Stimulated activated CD8-positive, alpha-beta memory T cell treated with anti-CD3 and anti-CD28 coated beads, Interleukin-7, amount 100 ng/mL, for 4 hours (primary cell): Measurements from ENCODE around the gene HOMER3.

Experiments
- DNase-seq, 2 donors: peaks; one replicate each; pipeline ENCODE4 v3.0.0-alpha.2; 2020; ENCODE audit warnings: low read depth in 2 of 2

HOMER3 gene

GRCh38 chr19:18940769-18941627 is at the start of gene HOMER3:
HOMER3 (minus strand) TSS chr19:18941217; CDS start chr19:18938982, 2,235 bp downstream.
- DNase-seq = peak; percentile 36 to 57

GRCh38 chr19:18990128-18990708 is 49.2 kb upstream of the HOMER3 start:
- DNase-seq = no peak

GRCh38 chr19:18989316-18989715 is 48.3 kb upstream of the HOMER3 start:
- DNase-seq = no peak

GRCh38 chr19:18987456-18987855 is 46.4 kb upstream of the HOMER3 start:
- DNase-seq = no peak

GRCh38 chr19:18985257-18985656 is 44.2 kb upstream of the HOMER3 start:
- no peak for DNase-seq

- DNase-seq = no peak
These were observed 43.2 kb upstream of the HOMER3 start for GRCh38 chr19:18984251-18984650.

- no peak for DNase-seq
These were observed 41.7 kb upstream of the HOMER3 start for GRCh38 chr19:18982669-18983068.

- no peak for DNase-seq
These were observed 39.5 kb upstream of the HOMER3 start for GRCh38 chr19:18980432-18981020.

GRCh38 chr19:18978616-18979015 is 37.6 kb upstream of the HOMER3 start:
- DNase-seq = no peak

GRCh38 chr19:18975869-18976268 is 34.9 kb upstream of the HOMER3 start:
- DNase-seq = no peak

GRCh38 chr19:18975011-18975410 is 34.0 kb upstream of the HOMER3 start:
- no peak for DNase-seq

GRCh38 chr19:18972851-18973250 is 31.8 kb upstream of the HOMER3 start:
- DNase-seq = no peak

GRCh38 chr19:18972301-18972811 is 31.3 kb upstream of the HOMER3 start:
- no peak for DNase-seq

- DNase-seq = no peak
These were observed 29.1 kb upstream of the HOMER3 start for GRCh38 chr19:18969931-18970659.

- DNase-seq = no peak
These were observed 26.5 kb upstream of the HOMER3 start for GRCh38 chr19:18967358-18968146.

- DNase-seq = no peak
These were observed 25.3 kb upstream of the HOMER3 start for GRCh38 chr19:18966307-18966706.

- DNase-seq = no peak
These were observed 23.1 kb upstream of the HOMER3 start for GRCh38 chr19:18964121-18964520.

- no peak for DNase-seq
These were observed 21.0 kb upstream of the HOMER3 start for GRCh38 chr19:18961767-18962620.

GRCh38 chr19:18960370-18960769 is 19.4 kb upstream of the HOMER3 start:
- DNase-seq = no peak

- no peak for DNase-seq
These were observed 14.0 kb upstream of the HOMER3 start for GRCh38 chr19:18955042-18955441.
